GM18526 (cell line): ENCODE data around the gene TRIM38.
A peak's percentile ranks its signal among the peaks of the same experiment; 100 is the strongest.

ENCODE experiments used
- POLR2A ChIP-seq: IDR thresholded peaks from 3 replicates; pipeline ENCODE4 v1.6.1; 2011; ENCODE audit not compliant: insufficient read length; ENCODE audit errors: extremely low read depth

TRIM38 gene

DNA sequence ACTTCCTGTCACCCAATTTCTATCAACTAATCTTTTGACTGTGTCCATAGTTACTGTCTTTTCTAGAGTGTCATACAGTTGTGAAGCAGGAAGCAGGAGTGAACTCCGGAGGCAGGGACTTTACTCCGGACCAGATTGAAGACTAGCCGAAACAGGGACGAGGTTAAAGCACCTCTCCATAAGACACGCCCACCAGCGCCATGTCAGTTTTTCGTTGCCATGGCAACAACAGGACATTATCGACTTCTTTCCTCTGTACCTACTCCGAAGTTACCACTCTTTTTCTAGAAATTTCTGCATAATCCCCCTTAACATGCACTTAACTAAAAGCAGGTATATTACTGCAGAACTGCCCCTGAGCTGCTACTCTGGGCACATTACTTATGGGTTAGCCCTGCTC is 25.2 kb downstream of the TRIM38 start:
- TF ChIP-seq POLR2A: no peak

DNA sequence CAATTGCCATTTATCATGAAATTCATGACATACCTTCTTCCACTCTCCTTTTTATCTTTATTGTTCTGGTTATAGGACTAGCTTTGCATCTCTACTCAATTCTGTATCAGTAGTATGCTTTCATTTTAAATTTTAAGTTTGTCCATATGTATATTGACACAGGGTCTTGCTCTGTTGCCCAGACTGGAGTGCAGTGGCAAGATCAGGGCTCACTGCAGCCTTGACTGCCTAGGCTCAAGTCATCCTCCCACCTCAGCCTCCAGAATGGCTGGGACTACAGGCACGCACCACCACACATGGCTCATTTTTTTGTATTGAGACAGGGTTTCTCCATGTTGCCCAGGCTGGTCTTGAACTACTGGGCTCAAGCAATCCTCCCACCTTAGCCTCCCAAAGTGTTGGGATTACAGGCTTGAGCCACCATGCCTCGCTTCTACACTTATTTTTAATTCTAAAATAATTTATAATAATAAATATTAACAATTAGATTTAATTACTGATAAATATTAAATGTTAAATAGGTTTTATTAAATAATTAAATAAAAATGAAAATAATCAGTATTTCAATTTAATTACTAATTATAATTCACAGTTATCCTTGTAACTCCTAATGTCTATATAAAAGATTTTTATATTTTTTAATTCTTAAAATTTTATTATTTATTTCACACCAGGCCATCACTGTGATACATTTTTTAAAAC is 27.7 kb downstream of the TRIM38 start:
- TF ChIP-seq POLR2A: no peak

GRCh38 chr6:25991785-25992412 is 29.3 kb downstream of the TRIM38 start:
- no peak for TF ChIP-seq POLR2A

GRCh38 chr6:25992413-25993340 is 30.1 kb downstream of the TRIM38 start:
- TF ChIP-seq POLR2A: peak; percentile 84

DNA sequence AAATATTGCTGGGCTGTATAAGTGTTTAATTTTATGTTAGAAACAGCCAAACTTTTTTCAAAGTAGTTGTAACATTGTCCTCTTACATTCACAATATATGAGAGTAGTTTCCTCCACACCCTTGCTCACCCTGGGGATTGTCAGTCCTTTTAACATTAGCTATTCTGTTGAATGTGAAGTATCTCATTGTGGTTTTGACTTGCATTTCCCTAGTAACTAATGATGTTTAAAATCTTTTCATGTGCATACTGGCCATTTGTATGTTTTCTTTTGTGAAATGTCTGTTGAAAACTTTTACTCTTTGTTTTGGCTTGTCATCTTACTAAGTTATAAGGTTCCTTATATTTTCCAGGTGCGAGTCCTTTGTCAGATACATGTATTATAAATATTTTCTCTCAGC is 32.9 kb downstream of the TRIM38 start:
- no peak for TF ChIP-seq POLR2A

GRCh38 chr6:25997921-25998320 is 35.3 kb downstream of the TRIM38 start:
- TF ChIP-seq POLR2A: no peak

DNA sequence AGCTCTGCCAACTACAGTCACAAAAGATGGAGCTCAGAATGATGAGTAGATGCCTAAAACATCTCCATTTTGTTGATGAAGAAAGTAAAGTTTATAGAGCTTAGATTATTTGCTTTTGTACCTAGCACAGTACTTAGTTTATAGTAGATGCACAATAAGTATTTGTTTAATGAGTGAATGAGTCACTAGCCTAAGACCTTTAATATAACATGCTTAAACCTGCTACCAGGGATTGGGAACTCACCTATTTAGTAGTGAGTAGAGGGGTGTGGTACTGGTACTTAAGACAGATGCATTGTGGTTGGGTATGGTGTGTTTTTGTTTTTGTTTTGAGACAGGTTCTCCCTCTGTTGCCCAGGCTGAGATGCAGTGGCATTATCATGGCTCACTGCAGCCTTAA is 35.8 kb downstream of the TRIM38 start:
- TF ChIP-seq POLR2A: no peak

DNA sequence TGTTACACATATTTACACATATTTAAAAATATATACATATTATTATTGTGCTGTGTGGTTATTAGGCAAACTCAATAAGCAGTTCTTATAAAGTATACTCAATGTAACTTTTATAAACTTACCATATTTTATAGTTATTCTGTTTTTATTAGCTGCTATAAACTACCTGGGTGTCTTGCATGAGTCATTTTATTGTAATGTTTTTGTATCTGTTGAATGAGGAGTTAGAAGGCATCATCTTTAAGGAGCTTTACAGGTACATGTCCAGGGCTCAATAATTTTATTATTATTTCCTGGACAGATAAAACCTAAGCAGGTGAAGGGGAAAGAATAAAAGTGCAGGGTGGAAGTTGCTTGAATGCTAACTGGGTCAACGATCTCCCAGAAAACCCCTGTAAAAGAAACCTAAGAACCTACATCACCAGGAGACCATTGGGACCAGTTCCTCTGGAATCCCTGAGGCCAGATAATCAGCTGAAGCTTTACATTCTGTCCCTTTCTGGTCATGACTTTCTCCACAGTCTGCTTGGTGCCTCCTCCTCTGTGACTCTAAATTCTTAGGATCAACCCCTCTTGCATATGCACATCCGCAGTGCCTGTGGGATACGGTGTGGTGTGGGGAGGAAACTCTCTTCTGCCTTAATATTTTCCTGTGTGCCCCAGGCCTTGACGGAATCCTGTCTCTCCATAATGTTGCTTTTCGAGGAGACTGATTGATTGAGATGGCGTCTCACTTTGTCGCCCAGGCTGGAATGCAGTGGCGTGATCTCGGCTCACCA is 38.0 kb downstream of the TRIM38 start:
- TF ChIP-seq POLR2A: no peak

GRCh38 chr6:26003102-26003694 is 40.6 kb downstream of the TRIM38 start:
- TF ChIP-seq POLR2A: no peak

GRCh38 chr6:26006086-26006939 is 43.7 kb downstream of the TRIM38 start:
- no peak for TF ChIP-seq POLR2A

GRCh38 chr6:26008470-26008869 is 45.9 kb downstream of the TRIM38 start:
- TF ChIP-seq POLR2A: no peak

GRCh38 chr6:26009817-26010216 is 47.2 kb downstream of the TRIM38 start:
- TF ChIP-seq POLR2A: no peak

DNA sequence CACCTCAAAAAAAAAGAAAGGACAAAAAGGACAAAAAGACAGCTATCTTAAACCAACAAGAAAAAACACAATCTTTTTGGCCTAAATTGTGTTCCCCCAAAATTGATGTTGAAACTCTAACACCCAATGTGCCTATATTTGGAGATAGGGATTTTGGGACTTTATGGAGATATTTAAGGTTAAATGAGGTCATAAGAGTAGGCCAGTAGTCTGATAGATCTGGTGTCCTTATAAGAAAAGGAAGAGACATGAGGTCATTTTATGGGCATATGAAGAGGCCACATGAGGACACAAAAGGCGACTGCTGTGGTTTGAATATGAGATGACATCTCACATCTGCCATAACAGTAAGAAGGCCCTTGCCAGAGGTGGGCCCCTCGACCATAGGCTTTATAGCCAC is 49.5 kb downstream of the TRIM38 start:
- TF ChIP-seq POLR2A: no peak
